HCT116 (cell line): Measurements from ENCODE around the gene PCDHGC4. TPM values are rescaled to one million over a fixed set of nuclear protein-coding genes. Genes with fewer than 3 reads are reported as not detected.

Experiments used
- ATAC-seq: fragments of 200-7000 bp; cut with Tn5 transposase; 2 replicates; pipeline ENCODE4 v1.9.1; 2020; ENCODE audit warnings: mild to moderate bottlenecking, moderate library complexity
- BruUV-seq: library from RNA; stranded (reverse); fragments of 400-500 nt; replicated peaks from 2 replicates; lab custom pipeline; 2021; lab: Mats Ljungman, UMichigan
- CTCF ChIA-PET: fragments of 300-600 bp; sonication (Branson Sonifier 250); formaldehyde crosslinking; loops from one replicate; lab custom pipeline; 2021; ENCODE audit warnings: antibody characterized with exemption; lab: Charles Lee
- POLR2A ChIA-PET: fragments of 300-600, 350-600 bp; sonication (Branson Sonifier 250); formaldehyde crosslinking; loops from one replicate; lab custom pipeline; 2021; ENCODE audit warnings: antibody characterized with exemption; lab: Charles Lee
- RAD21 ChIA-PET, 2 experiments: fragments of 300-600 bp; sonication (Branson Sonifier 250); formaldehyde crosslinking; loops; one replicate each; lab custom pipeline; 2023; ENCODE audit warnings: low total read pairs in 2 of 2; ENCODE audit not compliant: uncharacterized antibody in 2 of 2, unreplicated experiment in 2 of 2, low non-redundant PET in 1 of 2; lab: Charles Lee
- DNase-seq: peaks from one replicate; pipeline ENCODE4 v3.0.0-alpha.2; 2010; ENCODE audit warnings: low read depth, low spot score
- H2AFZ ChIP-seq: fragments of 200-600 bp; shearing (Covaris generic), sonication (generic); 2 replicates; pipeline ENCODE4 v1.6.1; 2017; ENCODE audit warnings: low read depth, mixed run types, mixed read lengths, antibody characterized with exemption, low read length; ENCODE audit not compliant: poor library complexity, severe bottlenecking
- H3K27ac ChIP-seq: 2 replicates; pipeline ENCODE4 v1.5.1; 2012; ENCODE audit warnings: low read depth, low read length
- H3K27me3 ChIP-seq: fragments of 200-600 bp; sonication (generic); 2 replicates; pipeline ENCODE4 v1.6.1; 2016; ENCODE audit warnings: mixed run types, low read length, mixed read lengths; ENCODE audit not compliant: insufficient read depth
- H3K36me3 ChIP-seq, 2 experiments: fragments of 200-500 bp in 1 of 2; fragments of 200-600 bp in 1 of 2; sonication (Bioruptor generic) in 1 of 2; sonication (generic) in 1 of 2; 2 replicates each; pipeline versions ENCODE4 v1.5.1 to v1.6.1; 2014 to 2016; ENCODE audit warnings: low read length in 2 of 2, inconsistent platforms in 1 of 2, mixed read lengths in 1 of 2, mixed run types in 1 of 2; ENCODE audit not compliant: insufficient read depth in 2 of 2, control insufficient read depth in 1 of 2
- H3K4me1 ChIP-seq, 2 experiments: fragments of 200-600 bp in 1 of 2; sonication (generic) in 1 of 2; 2 replicates each; pipeline versions ENCODE4 v1.5.1 to v1.6.1; 2012 to 2017; ENCODE audit warnings: low read length in 2 of 2, inconsistent platforms in 1 of 2, mild to moderate bottlenecking in 1 of 2, mixed read lengths in 1 of 2, mixed run types in 1 of 2, moderate library complexity in 1 of 2; ENCODE audit not compliant: insufficient read depth in 2 of 2, control insufficient read depth in 1 of 2
- H3K4me2 ChIP-seq: fragments of 200-600 bp; sonication (generic); 2 replicates; pipeline ENCODE4 v1.6.1; 2017; ENCODE audit warnings: mixed run types, low read length, mixed read lengths
- H3K4me3 ChIP-seq, 2 experiments: fragments of 200-600 bp in 1 of 2; sonication (generic) in 1 of 2; replicated peaks in 1 of 2; 2 replicates each; pipeline ENCODE4 v1.5.1; 2011 to 2016; ENCODE audit warnings: low read length in 2 of 2, control low read depth in 1 of 2, low read depth in 1 of 2, mild to moderate bottlenecking in 1 of 2, mixed read lengths in 1 of 2, mixed run types in 1 of 2
- H3K79me2 ChIP-seq: fragments of 200-600 bp; sonication (generic); 2 replicates; pipeline ENCODE4 v1.6.1; 2017; ENCODE audit warnings: mild to moderate bottlenecking, mixed run types, low read length, moderate library complexity, mixed read lengths; ENCODE audit not compliant: insufficient read depth
- H3K9ac ChIP-seq: fragments of 200-600 bp; sonication (generic); 2 replicates; pipeline ENCODE4 v1.6.1; 2016; ENCODE audit warnings: low read length, mixed read lengths
- H3K9me2 ChIP-seq: fragments of 200-600 bp; sonication (generic), shearing (Covaris generic); 2 replicates; pipeline ENCODE4 v1.6.1; 2017; ENCODE audit warnings: mixed run types, mild to moderate bottlenecking, moderate library complexity; ENCODE audit not compliant: insufficient read depth
- H3K9me3 ChIP-seq, 2 experiments: fragments of 200-500 bp in 1 of 2; fragments of 200-600 bp in 1 of 2; sonication (Bioruptor generic) in 1 of 2; sonication (generic) in 1 of 2; 2 replicates each; pipeline ENCODE4 v1.6.1; 2014 to 2017; ENCODE audit warnings: low read length in 2 of 2, mixed read lengths in 2 of 2, inconsistent platforms in 1 of 2, low read depth in 1 of 2, mild to moderate bottlenecking in 1 of 2, mixed run types in 1 of 2, moderate library complexity in 1 of 2; ENCODE audit not compliant: control insufficient read depth in 1 of 2, insufficient read depth in 1 of 2
- H4K20me1 ChIP-seq: fragments of 200-600 bp; sonication (generic), shearing (Covaris generic); 2 replicates; pipeline ENCODE4 v1.6.1; 2017; ENCODE audit warnings: mixed run types, mild to moderate bottlenecking, moderate library complexity; ENCODE audit not compliant: insufficient read depth
- CBX3 ChIP-seq: IDR thresholded peaks from 2 replicates; pipeline ENCODE4 v1.6.1; 2012; ENCODE audit warnings: low read depth
- ELF1 ChIP-seq: IDR thresholded peaks from 2 replicates; pipeline ENCODE4 v1.6.1; 2012; ENCODE audit warnings: low read depth, borderline replicate concordance
- POLR2A ChIP-seq: IDR thresholded peaks from 2 replicates; pipeline ENCODE4 v1.7.0; 2011; ENCODE audit warnings: borderline replicate concordance; ENCODE audit not compliant: insufficient read depth, insufficient read length; ENCODE audit errors: extremely low read depth
- POLR2AphosphoS5 ChIP-seq: IDR thresholded peaks from 2 replicates; pipeline ENCODE4 v1.6.1; 2011; ENCODE audit warnings: mild to moderate bottlenecking, low read depth, low read length, moderate library complexity
- RAD21 ChIP-seq: IDR thresholded peaks from 2 replicates; pipeline ENCODE4 v1.6.1; 2012; ENCODE audit warnings: low read depth, mild to moderate bottlenecking
- SRF ChIP-seq: IDR thresholded peaks from 2 replicates; pipeline ENCODE4 v1.6.1; 2012; ENCODE audit warnings: low read depth
- YY1 ChIP-seq: IDR thresholded peaks from 2 replicates; pipeline ENCODE4 v1.6.1; 2011; ENCODE audit warnings: low read length, low read depth, moderate library complexity, mild to moderate bottlenecking; ENCODE audit not compliant: insufficient replicate concordance; ENCODE audit errors: extremely low read depth
- intact Hi-C: fragments of 100-400 bp; cut with micrococcal nuclease; formaldehyde crosslinking; loops from 2 replicates; pipeline ENCODE4 v1.10.0; 2022
- total RNA-seq: library from RNA; stranded (reverse); gene quantifications from one replicate; pipeline ENCODE4 v1.2.1, GENCODE V29; 2021; ENCODE audit not compliant: unreplicated experiment
- TF ChIP-seq, protein P1 (sequence below), 3 experiments: fragments of 200-600 bp in 1 of 3; sonication (generic) in 1 of 3; IDR thresholded peaks in 2 of 3; conservative IDR thresholded peaks in 1 of 3; 2 replicates each; pipeline ENCODE4 v1.5.1; 2012 to 2017; ENCODE audit warnings: low read depth in 2 of 3, low read length in 2 of 3, antibody characterized with exemption in 1 of 3, borderline replicate concordance in 1 of 3, control low read depth in 1 of 3, mild to moderate bottlenecking in 1 of 3, mixed read lengths in 1 of 3, mixed run types in 1 of 3, moderate library complexity in 1 of 3; ENCODE audit not compliant: insufficient read depth in 1 of 3

The PCDHGC4 gene
- total RNA-seq, 1 experiment from 2014 or later, result 0.05 TPM

DNA sequence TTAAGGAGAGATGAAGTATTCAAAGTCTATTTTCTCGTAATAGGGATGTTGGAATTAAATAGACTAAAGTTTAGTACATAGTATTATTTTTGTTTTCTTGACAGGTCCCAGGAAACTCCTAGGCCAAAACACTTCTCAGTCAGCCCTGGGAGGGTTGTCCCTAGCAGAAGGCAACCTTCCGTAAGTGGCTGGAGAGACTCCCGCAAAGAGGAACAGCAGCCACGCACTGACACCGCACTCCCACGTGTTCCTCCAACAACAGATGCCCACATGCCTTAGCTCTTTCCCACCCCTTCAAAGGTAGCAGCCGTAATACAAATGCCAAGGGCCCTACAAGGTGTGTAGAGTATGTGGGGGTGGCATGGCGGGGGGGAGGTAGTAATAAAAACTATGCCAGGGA, 32.5 kb downstream of the PCDHGC4 start:
- H3K4me3 ChIP-seq, result no peak overlapping the region
- intact Hi-C loops, result loop anchor here (5.0 kb wide), 1 partner anchor 790 kb away; no protein-coding TSS in a partner anchor
- CTCF ChIA-PET, result no interaction called here
- RAD21 ChIA-PET, result no interaction called here
- H2AFZ ChIP-seq, result no peak overlapping the region
- H3K9ac ChIP-seq, result no peak overlapping the region
- H3K27ac ChIP-seq, result no peak overlapping the region
- no peak for TF ChIP-seq ELF1
- no peak for TF ChIP-seq POLR2A
- no peak for TF ChIP-seq POLR2AphosphoS5
- no peak for TF ChIP-seq CBX3
- no peak for TF ChIP-seq SRF
- TF ChIP-seq YY1, result no peak
- TF ChIP-seq, protein P1, sequence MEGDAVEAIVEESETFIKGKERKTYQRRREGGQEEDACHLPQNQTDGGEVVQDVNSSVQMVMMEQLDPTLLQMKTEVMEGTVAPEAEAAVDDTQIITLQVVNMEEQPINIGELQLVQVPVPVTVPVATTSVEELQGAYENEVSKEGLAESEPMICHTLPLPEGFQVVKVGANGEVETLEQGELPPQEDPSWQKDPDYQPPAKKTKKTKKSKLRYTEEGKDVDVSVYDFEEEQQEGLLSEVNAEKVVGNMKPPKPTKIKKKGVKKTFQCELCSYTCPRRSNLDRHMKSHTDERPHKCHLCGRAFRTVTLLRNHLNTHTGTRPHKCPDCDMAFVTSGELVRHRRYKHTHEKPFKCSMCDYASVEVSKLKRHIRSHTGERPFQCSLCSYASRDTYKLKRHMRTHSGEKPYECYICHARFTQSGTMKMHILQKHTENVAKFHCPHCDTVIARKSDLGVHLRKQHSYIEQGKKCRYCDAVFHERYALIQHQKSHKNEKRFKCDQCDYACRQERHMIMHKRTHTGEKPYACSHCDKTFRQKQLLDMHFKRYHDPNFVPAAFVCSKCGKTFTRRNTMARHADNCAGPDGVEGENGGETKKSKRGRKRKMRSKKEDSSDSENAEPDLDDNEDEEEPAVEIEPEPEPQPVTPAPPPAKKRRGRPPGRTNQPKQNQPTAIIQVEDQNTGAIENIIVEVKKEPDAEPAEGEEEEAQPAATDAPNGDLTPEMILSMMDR (IDR thresholded peaks at IDR 0.05 in 2 of 3, conservative IDR thresholded peaks at IDR 0.05 in 1 of 3; ENCODE audit: borderline replicate concordance in 1 of 3, insufficient read depth in 1 of 3, low read depth in 2 of 3, low read length in 2 of 3), result no peak
- TF ChIP-seq RAD21, result no peak
- no peak for ATAC-seq
- BruUV-seq, result no TSS peak
- H4K20me1 ChIP-seq, result no peaks in the 10 kb centered on the region
- H3K4me2 ChIP-seq, result no peak overlapping the region
- no peaks in the 10 kb centered on the region for H3K9me3 ChIP-seq
- H3K36me3 ChIP-seq, result peaks cover 6 to 32% of the 10 kb centered on the region in 2 experiments; a peak in 2 of 4 replicates
- POLR2A ChIA-PET, result no interaction called here
- peaks cover 9% of the 10 kb centered on the region; the same call in 1 of the 2 replicates for H3K79me2 ChIP-seq
- no peak for DNase-seq
- H3K9me2 ChIP-seq, result no peaks in the 10 kb centered on the region
- H3K4me1 ChIP-seq, result peaks cover 27 to 49% of the 10 kb centered on the region in 2 experiments
- no peaks in the 10 kb centered on the region for H3K27me3 ChIP-seq
